Measurements from ENCODE around the gene VILL. TPM values are rescaled to one million over a fixed set of nuclear protein-coding genes. Genes with fewer than 3 reads are reported as not detected.

VILL gene
- polyA plus RNA-seq, 1 of the 3 experiments (the other 2 are of a cell fraction), result 8.8 TPM

- Histone ChIP-seq H3K27me3 (ENCODE audit: insufficient read depth) (no peaks in the 10 kb centered on the region), H3K9ac (no peak overlapping the region), H3K9me3 (no peaks in the 10 kb centered on the region), H3K9me2 (no peaks in the 10 kb centered on the region), H3K27ac (ENCODE audit: low read depth in 2 of 2, low read length in 1 of 2) (no peak overlapping the region), H3K4me3 (ENCODE audit: low read depth in 2 of 2, low read length in 1 of 2) (no peak overlapping the region), H3F3A (replicated peaks; ENCODE audit: insufficient read depth) (no peaks in the 10 kb centered on the region), H4K20me1 (ENCODE audit: insufficient read depth) (no peaks in the 10 kb centered on the region), H3K79me2 (ENCODE audit: insufficient read depth) (peaks cover 3% of the 10 kb centered on the region; the same call in 1 of the 2 replicates), H2AFZ (ENCODE audit: low read depth) (no peak overlapping the region), H3K36me3 (replicated peaks in 1 of 2; ENCODE audit: control insufficient read depth in 1 of 2, insufficient read depth in 2 of 2, low read length in 1 of 2) (peaks cover 17 to 29% of the 10 kb centered on the region in 2 experiments), H3K4me2 (no peak overlapping the region), H3K4me1 (ENCODE audit: control insufficient read depth in 1 of 2, insufficient read depth in 2 of 2, low read depth in 1 of 2, low read length in 1 of 2) (peaks cover 0 to 11% of the 10 kb centered on the region in 2 experiments; a peak in 2 of 4 replicates)
- CTCF ChIA-PET, result interaction anchor here (1.1 to 3.8 kb wide), 3 partner anchors 14 to 98 kb away, joined by 5 to 14 read pairs (median 6); no protein-coding TSS in a partner anchor
- no peak for DNase-seq
- TF ChIP-seq, protein P1, sequence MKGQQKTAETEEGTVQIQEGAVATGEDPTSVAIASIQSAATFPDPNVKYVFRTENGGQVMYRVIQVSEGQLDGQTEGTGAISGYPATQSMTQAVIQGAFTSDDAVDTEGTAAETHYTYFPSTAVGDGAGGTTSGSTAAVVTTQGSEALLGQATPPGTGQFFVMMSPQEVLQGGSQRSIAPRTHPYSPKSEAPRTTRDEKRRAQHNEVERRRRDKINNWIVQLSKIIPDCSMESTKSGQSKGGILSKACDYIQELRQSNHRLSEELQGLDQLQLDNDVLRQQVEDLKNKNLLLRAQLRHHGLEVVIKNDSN (IDR thresholded peaks at IDR 0.05; ENCODE audit: borderline replicate concordance, low read depth), result no peak
- TF ChIP-seq FOXJ3 (CRISPR knock-in tag; IDR thresholded peaks at IDR 0.05), result no peak
- TF ChIP-seq NRF1 (IDR thresholded peaks at IDR 0.05; ENCODE audit: low read depth, low read length), result no peak
- TF ChIP-seq JUND (IDR thresholded peaks at IDR 0.05), result no peak
- TF ChIP-seq GABPA (IDR thresholded peaks at IDR 0.05; ENCODE audit: low read depth), result no peak
- no peak for TF ChIP-seq EZH2phosphoT487 (IDR thresholded peaks at IDR 0.05; ENCODE audit: borderline replicate concordance, low read depth)
- TF ChIP-seq, protein P2, sequence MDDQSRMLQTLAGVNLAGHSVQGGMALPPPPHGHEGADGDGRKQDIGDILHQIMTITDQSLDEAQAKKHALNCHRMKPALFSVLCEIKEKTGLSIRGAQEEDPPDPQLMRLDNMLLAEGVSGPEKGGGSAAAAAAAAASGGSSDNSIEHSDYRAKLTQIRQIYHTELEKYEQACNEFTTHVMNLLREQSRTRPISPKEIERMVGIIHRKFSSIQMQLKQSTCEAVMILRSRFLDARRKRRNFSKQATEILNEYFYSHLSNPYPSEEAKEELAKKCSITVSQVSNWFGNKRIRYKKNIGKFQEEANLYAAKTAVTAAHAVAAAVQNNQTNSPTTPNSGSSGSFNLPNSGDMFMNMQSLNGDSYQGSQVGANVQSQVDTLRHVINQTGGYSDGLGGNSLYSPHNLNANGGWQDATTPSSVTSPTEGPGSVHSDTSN (IDR thresholded peaks at IDR 0.05), result no peak
- no peak for TF ChIP-seq TAF1 (IDR thresholded peaks at IDR 0.05; ENCODE audit: borderline replicate concordance, low read depth, low read length)
- POLR2A ChIA-PET, result no interaction called here
- 93% methylated on average over 2 of the region's 2 CpGs for WGBS (ENCODE audit: low lambda C conversion rate)
Observed at GRCh38 chr3:37953226-37953625, 37.4 kb upstream of the VILL start.

DNA sequence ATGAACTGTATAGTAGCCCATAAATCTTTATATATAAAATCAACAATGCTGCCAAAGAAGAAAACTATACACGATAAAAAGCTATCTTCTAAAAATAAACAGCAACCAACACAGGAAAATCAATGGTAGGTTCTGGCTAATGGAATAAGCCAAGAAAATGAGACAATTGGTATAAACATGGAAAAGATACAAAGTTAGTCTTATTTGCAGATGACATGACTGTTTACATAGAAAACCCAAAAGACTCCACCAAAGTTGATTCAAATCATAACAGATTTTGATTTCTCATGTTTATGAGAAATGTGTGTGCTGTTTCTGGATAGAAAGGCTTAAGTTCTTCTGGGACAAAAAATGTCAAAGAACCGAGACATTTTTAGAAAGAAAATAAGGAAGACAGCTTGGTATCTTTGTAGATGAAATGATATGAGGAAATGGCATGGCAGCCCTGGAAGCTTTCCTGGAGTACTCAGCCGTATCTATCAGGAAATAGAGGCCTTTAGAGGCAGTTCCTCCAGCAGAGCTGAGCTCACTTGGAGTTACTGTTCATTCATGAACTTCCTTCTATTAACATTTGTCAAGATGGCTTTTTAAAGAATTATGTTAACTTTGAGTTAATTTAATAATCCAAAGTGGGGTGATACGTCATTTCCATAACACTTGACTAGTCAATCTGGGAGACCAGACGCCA, 36.7 kb upstream of the VILL start:
- Histone ChIP-seq H3K79me2 (ENCODE audit: insufficient read depth) (no peaks in the 10 kb centered on the region), H3F3A (replicated peaks; ENCODE audit: insufficient read depth) (no peaks in the 10 kb centered on the region), H3K9me2 (no peaks in the 10 kb centered on the region), H2AFZ (ENCODE audit: low read depth) (no peak overlapping the region), H3K27ac (ENCODE audit: low read depth in 2 of 2, low read length in 1 of 2) (no peak overlapping the region; a peak in 1 of 4 replicates), H3K27me3 (ENCODE audit: insufficient read depth) (no peaks in the 10 kb centered on the region), H3K9me3 (no peaks in the 10 kb centered on the region), H3K4me1 (ENCODE audit: control insufficient read depth in 1 of 2, insufficient read depth in 2 of 2, low read depth in 1 of 2, low read length in 1 of 2) (peaks cover 0 to 11% of the 10 kb centered on the region in 2 experiments; a peak in 2 of 4 replicates), H4K20me1 (ENCODE audit: insufficient read depth) (no peaks in the 10 kb centered on the region), H3K4me2 (no peak overlapping the region), H3K4me3 (ENCODE audit: low read depth in 2 of 2, low read length in 1 of 2) (no peak overlapping the region), H3K36me3 (replicated peaks in 1 of 2; ENCODE audit: control insufficient read depth in 1 of 2, insufficient read depth in 2 of 2, low read length in 1 of 2) (peaks cover 19 to 27% of the 10 kb centered on the region in 2 experiments), H3K9ac (no peak overlapping the region)
- ChIA-PET POLR2A (no interaction called here), CTCF (interaction anchor here (0.8 to 3.8 kb wide), 4 partner anchors 14 to 98 kb away, joined by 3 to 14 read pairs (median 6); no protein-coding TSS in a partner anchor)
- DNase-seq, result no peak
- WGBS (ENCODE audit: low lambda C conversion rate), result 95% methylated on average over 5 of the region's 5 CpGs
- TF ChIP-seq POLR2AphosphoS5 (IDR thresholded peaks at IDR 0.05; ENCODE audit: low read depth, low read length), result no peak
- no peak for TF ChIP-seq REST (IDR thresholded peaks at IDR 0.05; ENCODE audit: low read depth, low read length)
- TF ChIP-seq, protein P3, sequence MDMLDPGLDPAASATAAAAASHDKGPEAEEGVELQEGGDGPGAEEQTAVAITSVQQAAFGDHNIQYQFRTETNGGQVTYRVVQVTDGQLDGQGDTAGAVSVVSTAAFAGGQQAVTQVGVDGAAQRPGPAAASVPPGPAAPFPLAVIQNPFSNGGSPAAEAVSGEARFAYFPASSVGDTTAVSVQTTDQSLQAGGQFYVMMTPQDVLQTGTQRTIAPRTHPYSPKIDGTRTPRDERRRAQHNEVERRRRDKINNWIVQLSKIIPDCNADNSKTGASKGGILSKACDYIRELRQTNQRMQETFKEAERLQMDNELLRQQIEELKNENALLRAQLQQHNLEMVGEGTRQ (IDR thresholded peaks at IDR 0.05; ENCODE audit: borderline replicate concordance, low read depth, low read length), result no peak
- TF ChIP-seq TEAD4 (IDR thresholded peaks at IDR 0.05; ENCODE audit: borderline replicate concordance, insufficient read depth), result no peak
- TF ChIP-seq FOXM1 (IDR thresholded peaks at IDR 0.05; ENCODE audit: low read depth), result no peak
- TF ChIP-seq ELF1 (IDR thresholded peaks at IDR 0.05), result no peak
- TF ChIP-seq EP300 (IDR thresholded peaks at IDR 0.05; ENCODE audit: borderline replicate concordance in 1 of 2, low read depth in 1 of 2, low read length in 1 of 2), result no peak
- TF ChIP-seq YY1 (IDR thresholded peaks at IDR 0.05; ENCODE audit: low read depth), result no peak
- TF ChIP-seq RCOR1 (IDR thresholded peaks at IDR 0.05; ENCODE audit: low read length), result no peak
- TF ChIP-seq, protein P2 (IDR thresholded peaks at IDR 0.05), result no peak
- no peak for TF ChIP-seq MXI1 (IDR thresholded peaks at IDR 0.05; ENCODE audit: low read depth, low read length)
- TF ChIP-seq GABPA (IDR thresholded peaks at IDR 0.05; ENCODE audit: low read depth), result no peak
- no peak for TF ChIP-seq RXRA (IDR thresholded peaks at IDR 0.05; ENCODE audit: borderline replicate concordance, low read depth)
- no peak for TF ChIP-seq TCF12 (IDR thresholded peaks at IDR 0.05)

All from SK-N-SH (cell line).